IPS-NIHi7 (cell line): ENCODE measurements around the gene HHIP.

ENCODE experiments used
- DNase-seq: peaks from one replicate; pipeline ENCODE4 v3.0.0; 2012; ENCODE audit warnings: mixed read lengths; ENCODE audit errors: extremely low spot score

HHIP gene

DNA sequence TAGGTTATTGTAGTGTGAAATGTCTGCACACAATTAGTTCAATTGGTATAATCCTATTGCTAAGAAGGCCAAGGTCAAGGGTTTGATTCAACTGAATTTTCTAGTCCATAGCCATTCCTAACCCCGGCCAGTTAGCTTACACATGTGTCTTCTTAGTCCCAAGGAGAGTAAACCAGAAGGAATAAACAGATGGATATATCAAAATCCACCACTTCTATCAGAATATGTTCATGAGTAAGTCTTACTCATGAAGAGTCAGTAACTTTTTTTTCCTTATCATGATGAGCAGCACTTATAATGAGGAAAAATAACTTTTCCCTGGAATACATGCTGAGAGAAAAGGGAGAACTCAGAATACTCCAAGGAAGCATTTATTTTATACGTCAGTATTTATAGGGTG, 9.5 kb downstream of the HHIP start:
- DNase-seq, result no peak

DNA sequence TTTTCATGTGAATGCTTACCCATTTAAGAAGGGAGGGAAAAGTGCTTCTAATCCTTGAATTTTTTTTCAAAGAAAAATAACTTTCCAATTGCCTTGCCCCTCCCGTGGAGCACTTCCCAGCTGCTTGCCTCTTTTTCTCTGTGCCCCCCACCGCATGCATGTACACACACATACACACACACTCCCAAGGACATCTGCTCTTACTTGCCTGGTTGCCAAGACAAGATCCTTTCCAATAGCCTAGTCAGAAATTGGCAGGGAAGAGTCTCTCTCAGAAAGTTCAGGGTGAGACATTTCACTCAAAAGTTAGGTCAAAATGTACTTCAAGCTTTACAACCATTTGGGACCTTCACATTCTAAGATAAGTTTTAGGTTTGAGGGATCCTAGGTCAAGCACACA, 10.9 kb downstream of the HHIP start:
- DNase-seq, result no peak

GRCh38 chr4:144658015-144658567, 12.1 kb downstream of the HHIP start:
- DNase-seq, result no peak

- no peak for DNase-seq
Observed at GRCh38 chr4:144658903-144659302, 12.9 kb downstream of the HHIP start.

GRCh38 chr4:144659447-144659846, 13.5 kb downstream of the HHIP start:
- DNase-seq, result no peak

DNA sequence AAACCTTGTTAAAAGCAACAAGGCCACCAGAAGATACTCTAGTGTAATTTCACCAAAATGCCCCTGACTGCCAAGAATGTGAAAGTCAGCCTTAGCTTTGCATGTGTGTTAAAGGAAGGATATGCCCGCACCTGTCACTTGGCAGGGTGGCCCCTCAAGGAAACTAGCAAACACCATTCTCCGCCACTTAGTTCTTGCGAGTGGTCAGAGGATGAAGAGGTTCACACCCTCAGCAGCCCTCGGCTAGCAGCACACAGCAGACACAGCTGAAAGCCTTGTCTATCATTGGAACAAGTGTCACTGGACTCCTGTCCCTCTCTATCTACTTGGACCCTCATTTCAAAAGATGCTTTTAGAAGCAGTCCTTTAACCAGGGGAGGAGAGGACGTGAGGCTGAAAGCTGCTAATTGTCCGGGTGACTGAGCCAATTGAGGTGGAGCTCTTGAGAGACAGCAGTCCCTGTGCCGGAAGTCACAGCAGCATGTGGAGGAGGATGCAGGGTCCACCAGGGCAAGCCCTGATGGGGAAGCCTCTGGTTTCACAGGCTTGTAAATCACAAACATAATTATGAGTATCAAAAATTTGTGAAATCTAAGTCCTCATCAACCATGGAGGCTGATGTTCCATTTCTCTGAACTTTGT, 18.0 kb downstream of the HHIP start:
- no peak for DNase-seq

- DNase-seq, result no peak
Observed at GRCh38 chr4:144666539-144667175, 20.7 kb downstream of the HHIP start.

DNA sequence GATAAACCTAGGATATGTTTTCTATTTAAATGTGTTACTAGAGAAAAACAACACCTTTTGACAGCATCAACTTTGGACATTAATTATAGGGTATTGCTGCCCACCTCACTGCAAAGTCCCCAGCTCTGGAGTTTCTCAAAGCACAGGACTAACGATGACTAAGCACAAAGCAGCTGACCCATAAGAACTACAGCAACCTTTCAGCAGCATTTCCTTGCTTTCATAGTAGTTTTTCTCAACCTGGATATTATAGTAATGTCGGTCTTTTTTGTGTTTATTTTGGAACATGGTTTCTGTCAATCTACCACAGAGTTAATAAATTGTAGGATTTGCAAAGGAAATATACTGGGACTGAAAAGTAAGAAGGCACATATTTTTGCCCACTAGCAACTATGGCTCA, 21.5 kb downstream of the HHIP start:
- no peak for DNase-seq

GRCh38 chr4:144670776-144671175, 24.8 kb downstream of the HHIP start:
- DNase-seq, result no peak

- DNase-seq, result peak; percentile 17
Observed at GRCh38 chr4:144674711-144675110, 28.8 kb downstream of the HHIP start.

GRCh38 chr4:144681806-144682205, 35.9 kb downstream of the HHIP start:
- no peak for DNase-seq

- no peak for DNase-seq
Observed at GRCh38 chr4:144683516-144683915, 37.6 kb downstream of the HHIP start.

GRCh38 chr4:144685911-144686310, 40.0 kb downstream of the HHIP start:
- DNase-seq, result no peak

GRCh38 chr4:144686921-144687320, 41.0 kb downstream of the HHIP start:
- DNase-seq, result no peak

DNA sequence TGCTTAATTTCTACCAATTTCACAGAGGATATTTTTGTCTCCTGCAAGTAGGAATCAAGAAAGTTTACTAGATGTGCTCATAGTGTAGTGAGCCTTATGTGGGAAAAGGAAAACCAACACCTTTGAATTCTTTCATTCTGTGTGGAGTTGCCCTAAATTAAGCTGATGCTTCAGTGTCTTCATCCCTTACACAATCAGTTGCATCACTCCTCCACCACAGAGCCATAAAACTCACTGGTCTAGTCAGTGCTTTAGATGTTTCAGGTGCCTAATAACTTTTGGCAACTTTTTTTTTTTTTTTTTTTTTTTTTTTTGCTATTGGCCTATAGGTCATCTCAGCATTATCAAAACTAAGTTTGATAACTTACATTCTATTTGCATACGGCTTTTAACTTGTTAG, 41.5 kb downstream of the HHIP start:
- DNase-seq, result no peak

GRCh38 chr4:144688035-144688569, 42.1 kb downstream of the HHIP start:
- no peak for DNase-seq

- DNase-seq, result no peak
Observed at GRCh38 chr4:144689125-144689524, 43.2 kb downstream of the HHIP start.

- DNase-seq, result no peak
Observed at GRCh38 chr4:144695721-144696120, 49.8 kb downstream of the HHIP start.

DNA sequence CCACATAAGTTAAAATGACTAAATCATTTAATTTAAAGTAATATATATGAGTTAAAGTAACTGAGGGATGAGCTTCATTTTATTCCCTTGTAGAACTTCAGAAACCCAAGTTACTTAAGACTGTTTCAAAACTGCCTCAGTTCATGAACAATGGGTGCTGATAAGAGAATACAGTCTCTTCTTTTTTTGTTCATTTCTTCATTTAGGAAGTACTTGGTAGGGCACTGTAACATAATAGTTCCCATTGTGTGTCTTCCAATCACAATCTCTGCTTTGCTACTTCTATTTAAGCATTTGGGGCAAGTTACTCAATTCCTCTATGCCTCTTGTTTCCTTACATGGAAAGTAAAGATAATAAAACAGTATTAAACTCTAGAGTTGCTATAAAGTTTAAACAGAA, 50.4 kb downstream of the HHIP start:
- no peak for DNase-seq

DNA sequence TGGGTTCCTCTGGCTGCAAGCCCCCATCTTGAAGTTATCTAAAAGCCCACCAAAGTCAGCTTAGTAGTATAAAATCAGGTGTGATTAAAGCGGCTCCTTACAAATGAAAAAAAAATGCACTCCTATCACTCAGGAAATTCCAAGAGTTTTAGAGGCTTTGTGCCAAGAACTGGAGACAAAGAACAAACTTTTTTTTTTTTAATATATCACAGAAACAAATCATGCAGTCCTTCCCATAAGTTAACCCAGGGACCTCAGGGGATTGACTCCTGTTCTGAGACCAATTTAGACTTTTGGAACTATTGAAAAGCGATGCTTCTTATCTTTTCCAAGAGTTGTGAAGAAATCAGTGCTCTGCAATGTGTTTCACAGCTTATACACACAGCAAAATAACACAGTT, 53.6 kb downstream of the HHIP start:
- no peak for DNase-seq

DNA sequence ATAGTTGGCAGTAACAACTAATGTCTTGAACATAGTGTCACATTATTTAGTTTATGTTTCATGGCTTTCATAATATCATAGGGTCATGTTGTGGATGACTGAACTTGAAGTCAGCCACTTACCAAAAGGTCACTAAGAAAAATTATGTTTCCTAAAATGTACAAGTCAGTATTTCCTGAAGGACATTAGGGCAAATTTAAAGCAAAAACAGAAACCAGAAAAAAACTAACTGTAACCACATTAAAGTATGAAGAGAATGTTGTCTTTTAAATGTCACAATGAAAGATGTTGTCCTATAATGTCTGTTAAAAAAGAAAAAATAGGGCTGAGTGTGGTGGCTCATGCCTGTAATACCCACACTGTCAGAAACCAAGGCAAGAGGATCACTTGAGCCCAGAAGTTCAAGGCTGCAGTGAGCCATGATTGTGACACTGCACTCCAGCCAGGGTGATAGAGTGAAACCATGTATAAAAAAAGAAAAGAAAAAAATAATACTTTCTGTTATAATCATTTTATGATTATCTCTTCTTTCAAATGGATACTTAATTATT, 55.8 kb downstream of the HHIP start:
- DNase-seq, result no peak

- no peak for DNase-seq
Observed at GRCh38 chr4:144703494-144703893, 57.5 kb downstream of the HHIP start.
